Stimulated activated CD8-positive, alpha-beta memory T cell treated with anti-CD3 and anti-CD28 coated beads, Interleukin-12 subunit alpha, Interleukin-12 subunit beta, amount 100 ng/mL, for 24 hours (primary cell): ENCODE results near the gene USPL1.
A peak's percentile ranks its signal among the peaks of the same experiment; 100 is the strongest.
"Not testable (repeated sequence)": the region's sequence is repeated elsewhere in the genome, so short reads cannot be mapped to it uniquely, and the experiment has no call there.

ENCODE experiments used
- DNase-seq: peaks from one replicate; pipeline ENCODE4 v3.0.0-alpha.2; 2020; ENCODE audit errors: extremely low read depth

The USPL1 gene

DNA sequence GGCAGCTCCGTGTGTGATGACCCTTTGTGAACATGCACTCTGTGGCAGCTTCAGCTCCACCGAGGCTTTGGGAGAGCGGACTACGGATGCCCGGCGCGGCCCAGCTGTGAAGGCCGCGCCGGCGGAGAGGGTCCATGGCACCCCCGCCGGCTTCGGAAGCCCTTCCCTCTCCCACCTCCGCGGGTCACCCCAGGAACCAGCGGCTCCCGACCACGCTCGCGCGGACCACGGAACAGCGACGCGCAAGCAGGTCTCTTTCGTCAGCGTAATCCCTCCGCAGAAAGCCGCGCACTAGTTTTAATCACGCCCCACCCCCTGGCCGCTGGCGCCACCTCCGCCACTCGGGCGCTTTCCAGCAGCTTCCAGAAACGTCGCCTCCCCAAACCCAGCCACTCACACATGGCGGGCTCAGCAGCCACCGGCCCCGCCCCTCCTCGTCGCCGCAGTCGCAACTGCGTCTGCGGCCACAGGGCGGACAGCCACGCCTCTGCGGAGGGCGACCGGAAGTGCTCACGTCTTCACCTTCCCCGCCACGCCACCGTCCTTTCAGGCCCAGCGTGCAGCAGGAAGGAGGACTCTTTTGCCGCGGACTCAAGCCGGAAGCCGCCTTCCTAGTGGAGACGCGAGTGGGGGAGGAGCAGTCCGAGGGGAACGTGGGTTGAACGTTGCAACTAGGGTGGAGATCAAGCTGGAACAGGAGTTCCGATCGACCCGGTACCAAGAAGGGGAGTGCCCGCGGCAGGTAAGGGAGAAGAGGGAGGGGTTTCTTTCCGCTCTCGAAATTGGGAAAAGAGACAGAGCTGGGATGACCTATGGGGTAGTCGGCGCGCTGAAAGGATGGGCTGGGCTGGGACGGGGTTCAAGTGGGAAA lies at the start of gene USPL1:
Gene USPL1, plus strand, starts transcription at position 606 of the 871 bp plus-strand sequence. CDS start 3,221 bp downstream, outside the sequence.
- DNase-seq: peak; percentile 99

DNA sequence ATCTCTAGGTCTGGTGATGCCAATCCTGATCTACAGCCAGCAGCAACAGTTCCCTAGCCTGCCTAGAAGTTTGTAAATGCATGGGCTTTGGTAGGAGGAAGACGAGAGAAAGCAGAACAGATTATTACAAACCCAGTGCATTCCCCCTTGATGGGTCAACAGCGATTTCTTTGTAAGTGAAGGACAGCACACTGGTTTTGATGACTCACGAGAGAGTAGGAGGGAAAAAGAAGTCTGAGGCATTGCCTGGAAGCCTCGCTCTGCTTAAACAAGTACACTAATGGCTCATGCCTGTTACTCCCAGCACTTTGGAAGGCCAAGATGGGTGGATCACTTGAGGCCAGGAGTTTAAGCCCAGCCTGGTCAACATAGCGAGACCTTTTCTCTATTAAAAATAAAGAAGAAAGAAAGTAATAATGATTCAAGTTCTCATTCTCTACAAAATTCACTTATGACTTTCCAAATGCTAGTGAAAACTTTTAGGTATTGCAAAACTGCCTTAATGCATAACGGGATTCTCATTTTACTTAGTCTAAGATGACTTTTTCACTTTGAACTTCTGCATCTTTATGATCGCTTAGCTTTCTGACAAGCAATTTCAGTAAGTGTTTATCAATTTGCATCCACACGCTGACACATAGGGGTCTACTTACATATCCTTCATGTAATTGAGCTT lies 47.7 kb upstream of the USPL1 start:
- DNase-seq: no peak

DNA sequence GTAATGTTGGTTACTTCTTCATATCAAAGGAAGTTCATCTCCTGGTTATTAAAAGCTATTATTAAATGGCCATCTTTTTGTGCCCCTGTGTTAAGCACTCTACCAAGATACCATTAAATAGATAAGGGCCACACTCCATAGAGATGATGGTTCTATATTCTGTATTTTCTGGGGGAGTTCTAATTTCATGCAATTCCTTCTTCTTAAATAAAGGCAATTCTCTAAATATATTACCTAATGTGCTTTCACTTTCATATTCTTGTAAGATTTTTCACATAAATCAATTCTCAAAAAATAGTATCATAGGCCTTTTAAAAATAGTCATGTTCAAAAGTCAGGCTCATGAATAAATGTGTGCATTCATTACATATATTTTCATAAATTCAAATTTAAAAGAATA lies 47.0 kb upstream of the USPL1 start:
- no peak for DNase-seq

DNA sequence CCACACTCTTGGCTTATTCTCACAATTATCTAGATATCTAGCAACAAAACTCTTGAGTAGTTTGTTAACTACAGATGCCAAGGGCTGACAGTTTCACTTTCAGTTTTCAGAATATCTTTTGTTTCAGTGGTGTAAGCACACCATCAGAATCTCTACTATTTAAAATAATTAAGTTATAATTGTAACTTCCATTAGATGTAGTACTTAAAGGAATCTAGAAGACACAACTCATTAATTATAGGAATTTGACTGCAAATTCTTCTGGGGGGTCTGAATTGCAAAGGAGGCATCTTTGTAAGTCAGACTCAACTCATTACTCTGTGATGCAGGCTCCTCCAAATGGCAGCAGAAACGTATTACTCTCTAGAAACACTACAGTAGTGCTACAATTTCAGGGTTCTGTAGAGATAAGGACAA lies 44.9 kb upstream of the USPL1 start:
- DNase-seq: no peak

DNA sequence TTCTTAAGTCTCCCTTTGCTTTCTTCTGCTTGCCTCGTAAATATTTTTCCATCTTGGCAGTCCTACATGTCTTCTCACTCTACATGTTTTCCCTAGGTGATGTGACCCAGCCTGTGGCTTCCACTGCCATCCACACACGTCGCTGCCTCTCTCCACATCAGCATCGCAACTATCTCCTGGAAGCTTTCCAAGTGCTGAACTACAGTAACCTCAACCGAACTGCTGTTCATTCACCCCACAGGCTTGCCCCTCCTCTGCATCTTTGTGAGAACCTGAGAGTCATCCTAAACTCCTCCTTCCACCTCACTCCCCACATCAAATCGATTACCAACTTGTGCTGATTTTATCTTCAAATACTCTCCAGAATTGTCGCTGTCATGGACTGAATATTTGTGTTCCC lies 41.2 kb upstream of the USPL1 start:
- peak; percentile 5 for DNase-seq

DNA sequence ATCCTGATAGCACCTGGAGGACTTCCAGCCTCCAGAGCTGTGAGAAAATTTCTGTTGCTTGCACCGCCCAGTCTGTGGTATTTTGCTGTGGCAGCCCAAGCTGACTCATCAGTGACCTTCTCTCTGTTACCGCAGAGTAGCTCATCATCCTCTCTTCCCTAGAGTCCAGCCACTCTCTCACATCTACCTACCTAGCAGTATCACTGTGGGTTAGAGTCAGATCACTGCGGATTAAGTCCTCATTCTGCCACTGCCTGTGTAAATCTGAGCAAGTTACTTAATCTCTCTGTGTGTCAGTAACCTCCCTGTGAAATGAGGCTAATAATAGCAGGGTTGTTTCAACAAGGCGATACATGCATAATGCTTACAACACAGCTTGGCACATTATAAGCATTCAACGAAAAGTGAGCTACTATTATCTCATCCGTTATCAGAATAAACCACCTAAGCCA lies 40.3 kb upstream of the USPL1 start:
- DNase-seq: peak; percentile 3

DNA sequence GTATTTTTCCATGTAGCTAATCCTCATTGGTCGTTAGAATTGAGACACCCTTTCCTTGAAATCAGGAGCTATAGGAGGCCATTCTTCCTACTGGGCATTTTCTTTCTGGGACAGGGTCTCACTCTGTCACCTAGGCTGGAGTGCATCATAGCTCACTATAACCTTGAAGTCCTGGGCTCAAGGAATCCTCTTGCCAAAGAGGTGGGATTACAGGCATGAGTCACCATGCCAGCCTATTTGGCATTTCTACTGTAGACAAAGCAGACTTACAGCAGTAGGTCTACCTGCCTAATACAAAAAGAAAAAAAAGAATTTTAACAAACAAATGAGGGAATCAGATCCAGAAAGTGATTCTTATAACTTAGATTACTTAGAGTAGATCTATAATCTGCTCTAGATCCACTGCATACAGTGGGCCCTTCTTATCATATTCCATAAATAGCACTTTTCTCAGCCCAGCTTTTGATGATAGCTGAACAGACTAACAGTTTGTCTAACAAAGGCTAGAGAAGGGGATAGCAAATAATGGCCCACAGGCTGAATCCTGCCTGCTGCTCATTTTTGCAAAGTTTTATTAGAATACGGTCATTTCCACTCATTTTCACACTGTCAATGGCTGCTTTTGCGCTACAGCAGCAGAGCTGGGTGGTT lies 36.7 kb upstream of the USPL1 start:
- no peak for DNase-seq

DNA sequence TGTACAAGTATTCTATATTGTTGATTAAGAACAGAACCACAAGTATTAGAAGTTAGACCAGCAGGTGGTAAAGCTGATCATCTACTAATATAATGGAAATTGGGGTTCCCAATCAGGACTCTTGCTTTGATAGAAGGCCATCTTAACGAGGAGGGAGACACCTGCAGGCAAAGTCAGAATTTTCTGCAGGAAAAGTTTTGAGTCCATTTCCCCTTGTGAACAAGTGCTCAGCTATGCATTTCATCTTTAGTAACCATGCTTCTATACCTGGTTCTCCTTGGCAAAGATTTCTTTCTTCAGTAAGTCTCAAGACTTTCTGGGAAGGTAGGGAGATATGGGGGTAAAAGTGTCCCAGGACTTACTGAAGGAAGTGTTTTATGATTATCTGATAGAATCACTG lies 36.1 kb upstream of the USPL1 start:
- DNase-seq: no peak

DNA sequence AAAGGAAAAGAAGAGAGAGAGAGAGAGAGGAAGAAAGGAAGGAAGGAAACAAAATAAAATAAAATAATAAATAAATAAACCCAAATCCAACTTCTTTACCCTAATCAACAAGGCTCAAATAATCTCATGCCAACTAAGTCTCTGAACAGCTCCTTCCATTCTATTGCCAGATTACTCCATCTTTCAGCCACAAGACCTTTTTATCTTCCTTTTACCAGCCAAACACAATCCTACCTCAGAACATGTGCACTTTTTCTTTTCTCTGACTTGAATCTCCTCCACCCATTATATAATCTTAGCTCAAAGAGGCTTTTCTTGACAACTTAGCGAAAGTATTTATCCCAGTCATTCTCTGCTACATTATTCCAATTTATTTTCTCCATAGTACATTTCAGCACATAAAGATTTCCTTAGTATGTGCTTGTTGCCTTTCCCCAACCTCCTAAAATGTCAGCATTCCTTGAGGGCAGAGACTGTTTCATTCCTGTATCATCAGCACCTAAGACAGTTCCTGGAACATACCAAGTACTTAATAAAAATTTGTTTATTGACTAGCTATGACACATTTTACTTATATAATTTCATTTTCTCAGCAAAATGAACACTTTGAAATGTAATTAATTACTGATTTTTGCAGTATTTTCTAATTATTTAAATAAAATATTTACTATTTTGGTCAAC lies 33.5 kb upstream of the USPL1 start:
- no peak for DNase-seq

DNA sequence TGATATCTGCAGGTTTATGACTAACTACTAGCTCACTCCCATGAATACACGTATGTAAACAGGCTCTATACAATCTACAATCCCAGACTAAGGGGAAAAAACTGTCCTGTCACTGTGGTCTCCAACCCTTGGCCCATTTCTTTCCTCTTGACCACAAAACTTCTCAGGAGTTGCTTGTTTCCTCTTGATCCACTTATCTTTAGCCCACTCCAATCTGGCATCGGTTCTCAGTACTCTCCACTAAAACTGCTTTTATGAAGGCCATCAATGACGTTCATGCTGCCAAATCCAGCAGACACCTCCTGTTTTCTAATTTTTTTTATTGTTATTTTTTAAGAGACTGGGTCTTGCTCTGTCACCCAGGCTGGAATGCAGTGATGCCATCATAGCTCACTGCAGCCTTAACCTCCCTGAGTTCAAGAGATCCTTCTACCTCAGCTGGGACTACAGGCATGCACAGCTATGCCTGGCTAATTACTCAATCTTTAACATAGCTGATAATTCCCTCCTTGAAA lies 31.9 kb upstream of the USPL1 start:
- no peak for DNase-seq

DNA sequence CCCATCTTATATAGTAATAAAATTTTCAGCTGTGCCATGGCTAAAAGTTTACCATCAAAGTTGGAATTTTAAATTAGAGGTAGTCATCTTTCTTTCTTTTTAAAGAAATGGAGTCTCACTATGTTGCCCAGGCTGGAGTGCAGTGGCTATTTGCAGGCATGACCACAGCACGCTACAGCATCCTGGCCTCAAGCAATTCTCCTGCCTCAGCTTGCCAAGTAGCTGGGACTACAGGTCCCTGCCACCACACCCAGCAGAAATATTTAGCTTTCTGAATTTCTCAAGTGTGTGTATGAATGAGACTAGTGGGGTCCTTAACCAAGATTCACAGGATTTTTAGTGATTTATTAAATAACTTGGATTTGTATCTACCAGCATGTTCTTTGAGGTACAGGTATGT lies 30.5 kb upstream of the USPL1 start:
- DNase-seq: no peak

DNA sequence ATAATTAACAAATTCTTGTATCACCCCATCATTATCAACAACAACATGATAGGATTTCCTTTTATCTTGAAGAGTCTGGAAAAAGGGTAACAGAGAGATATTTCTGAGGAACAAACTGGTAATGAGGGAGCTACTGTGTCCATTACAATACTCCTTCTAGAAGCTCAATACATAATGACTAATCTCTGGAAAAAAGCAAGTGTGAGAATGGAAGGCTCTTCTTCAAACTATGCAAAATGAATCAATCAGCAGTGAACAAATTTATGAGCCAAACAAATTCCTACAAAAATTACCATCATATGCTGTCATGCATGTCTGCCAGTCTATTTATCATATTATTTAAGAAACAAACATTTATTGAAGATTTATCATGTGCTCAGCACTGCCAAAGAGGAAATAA lies 30.0 kb upstream of the USPL1 start:
- no peak for DNase-seq

DNA sequence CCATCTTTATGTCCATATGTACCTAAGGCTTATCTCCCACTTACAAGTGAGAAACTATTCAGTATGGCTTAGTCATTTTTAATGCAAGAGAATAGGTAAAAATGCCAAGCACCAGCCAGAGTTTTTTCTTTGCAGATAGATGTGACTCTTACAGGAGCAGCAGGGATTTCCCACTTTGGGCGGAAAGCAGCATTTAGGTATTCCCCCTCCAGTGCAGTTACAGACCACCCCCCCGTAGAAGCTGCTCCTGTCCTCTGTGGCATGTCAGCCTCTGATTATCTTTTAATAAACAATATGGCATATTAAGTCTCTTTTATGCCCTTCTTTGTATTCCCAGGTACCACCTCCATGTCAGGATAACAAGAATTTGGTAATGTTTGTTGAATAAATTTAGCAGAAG lies 24.7 kb upstream of the USPL1 start:
- no peak for DNase-seq

DNA sequence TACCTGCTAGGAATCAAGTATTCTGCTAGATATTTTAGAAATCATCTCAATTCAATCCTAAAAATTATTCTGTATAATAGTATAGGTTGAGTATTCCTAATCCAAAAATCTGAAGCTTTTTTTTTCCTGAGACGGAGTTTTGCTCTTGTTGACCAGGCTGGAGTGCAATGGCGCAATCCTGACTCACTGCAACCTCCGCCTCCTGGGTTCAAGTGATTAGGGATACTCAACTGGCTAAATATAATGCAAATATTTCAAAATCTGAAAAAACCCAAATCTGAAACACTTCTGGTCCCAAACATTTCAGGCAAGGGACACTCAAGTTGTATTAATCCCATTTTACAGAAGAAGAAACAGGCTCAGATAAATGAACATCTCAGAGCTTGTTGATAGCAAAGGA lies 17.2 kb upstream of the USPL1 start:
- DNase-seq: no peak

DNA sequence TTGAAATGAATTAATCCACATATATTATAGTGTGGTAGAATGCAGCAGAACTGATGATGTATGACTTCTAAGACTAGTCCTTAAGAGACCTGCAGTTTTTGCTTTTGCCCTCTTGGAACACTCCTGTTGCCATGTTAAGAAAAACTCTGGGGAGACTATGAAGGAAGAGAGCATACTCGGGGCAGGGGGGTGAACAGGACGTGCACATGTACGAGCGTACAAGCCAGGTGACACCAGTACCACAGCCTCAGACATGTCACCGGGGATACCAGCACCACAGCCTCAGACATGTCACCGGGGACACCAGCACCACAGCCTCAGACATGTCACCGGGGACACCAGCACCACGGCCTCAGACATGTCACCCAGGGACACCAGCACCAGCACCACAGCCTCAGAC lies 15.9 kb upstream of the USPL1 start:
- no peak for DNase-seq

DNA sequence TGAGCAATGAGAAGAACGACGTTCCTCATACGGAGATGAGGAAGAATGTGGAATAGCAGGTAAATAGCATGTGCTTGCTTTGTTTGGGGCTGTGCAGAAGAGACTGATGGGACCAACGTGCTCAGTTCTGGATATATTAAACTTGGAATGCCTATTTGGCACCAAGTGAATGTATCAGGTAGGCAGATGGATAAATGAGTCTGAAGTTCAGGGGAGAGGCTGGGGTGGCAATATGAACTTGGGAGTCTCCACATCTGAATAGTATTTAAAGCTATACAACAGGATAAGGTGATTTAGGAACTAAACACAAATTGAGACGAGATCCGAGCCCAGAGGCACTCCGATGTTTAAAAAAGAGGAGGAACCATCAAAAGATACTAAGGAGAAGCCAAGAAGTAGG lies 12.7 kb upstream of the USPL1 start:
- DNase-seq: no peak

DNA sequence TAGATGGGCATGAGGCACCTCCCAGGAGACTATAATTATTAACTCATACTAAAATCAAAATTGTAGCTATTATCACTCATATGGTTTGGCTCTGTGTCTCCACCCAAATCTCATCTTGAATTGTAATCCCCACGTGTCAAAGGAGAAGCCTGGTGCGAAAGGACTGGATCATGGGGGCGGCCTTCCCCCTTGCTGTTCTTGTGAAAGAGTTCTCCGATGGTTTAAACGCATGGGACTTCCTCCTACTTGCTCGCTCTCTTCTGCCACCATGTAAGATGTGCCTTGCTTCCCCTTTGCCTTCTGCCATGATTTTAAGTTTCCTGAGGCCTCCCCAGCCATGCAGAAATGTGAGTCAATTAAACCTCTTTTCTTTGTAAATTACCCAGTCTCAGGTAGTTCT lies 10.5 kb upstream of the USPL1 start:
- DNase-seq: not testable (repeated sequence)

DNA sequence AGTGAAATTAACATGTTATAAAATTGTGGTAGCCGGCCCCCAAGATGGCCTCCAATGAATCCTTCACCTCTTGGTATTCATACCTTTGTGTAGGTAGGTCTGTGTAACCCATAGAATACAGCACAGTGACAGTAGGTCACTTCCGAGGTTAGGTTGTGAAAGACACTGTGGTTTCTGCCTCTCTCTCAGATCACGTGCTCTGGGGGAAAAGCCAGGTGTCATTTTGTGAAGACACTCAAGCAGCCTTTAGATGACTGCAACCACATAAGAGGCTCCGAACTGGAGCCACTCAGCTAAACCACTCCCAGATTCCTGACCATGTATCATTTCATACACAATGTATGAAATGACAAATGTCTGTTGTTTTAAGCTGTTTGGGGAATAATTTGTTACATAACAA lies 9.8 kb upstream of the USPL1 start:
- DNase-seq: no peak

DNA sequence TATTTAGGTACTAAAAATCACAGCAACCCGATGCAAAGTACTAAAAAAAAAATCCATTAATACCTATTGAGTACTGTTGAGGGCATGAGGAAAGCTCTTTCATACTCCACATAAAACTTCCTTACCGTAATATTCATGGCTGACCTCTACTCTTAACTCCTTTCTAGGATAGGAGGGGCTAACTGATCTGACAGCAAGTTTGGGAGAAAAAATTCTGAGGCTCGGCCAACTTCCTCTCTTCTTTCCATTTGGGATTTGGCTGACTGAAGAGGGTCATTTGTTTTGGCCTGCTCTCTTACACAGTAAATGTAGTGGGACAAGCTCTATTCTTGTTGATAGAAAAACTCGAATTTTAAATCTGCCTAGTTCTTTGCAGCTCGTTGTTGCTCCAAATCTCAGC lies 9.4 kb upstream of the USPL1 start:
- DNase-seq: no peak

DNA sequence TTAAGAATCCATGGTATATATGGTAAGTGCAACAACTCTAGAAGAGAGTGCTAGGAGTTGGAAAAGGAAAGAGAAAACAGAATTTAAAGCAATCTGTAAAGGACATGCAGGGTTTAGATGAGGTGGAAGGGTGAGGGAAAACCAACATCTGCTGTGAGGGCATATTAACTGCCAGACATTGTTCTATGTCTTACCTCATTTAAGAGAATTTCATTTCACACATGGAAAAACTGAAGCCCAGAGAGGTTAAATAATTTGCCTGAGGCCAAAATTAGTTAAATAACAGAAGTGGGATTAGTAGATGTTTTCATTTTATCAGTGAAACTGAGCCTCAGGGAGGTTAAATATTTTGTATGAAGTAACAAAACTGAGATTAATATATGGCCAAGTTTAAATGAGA lies 7.4 kb upstream of the USPL1 start:
- no peak for DNase-seq

DNA sequence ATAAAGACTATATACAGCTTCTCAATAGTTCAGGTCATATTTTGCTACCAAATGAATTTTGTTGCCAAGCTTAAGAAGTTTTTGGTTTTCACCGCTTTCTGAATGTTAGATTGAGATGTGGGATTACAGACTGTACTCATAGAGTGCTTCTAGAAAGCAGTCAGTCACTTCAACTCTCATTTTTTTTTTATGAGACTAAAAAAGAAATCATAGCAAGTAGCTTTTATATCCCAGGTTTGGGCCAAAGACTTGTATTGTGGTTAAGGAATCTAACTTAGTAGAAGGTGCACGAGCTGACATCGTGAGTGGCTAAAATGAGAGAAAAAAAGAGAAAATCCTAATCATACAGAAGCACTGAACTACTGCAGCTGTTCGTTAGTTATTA lies 2.2 kb upstream of the USPL1 start:
- no peak for DNase-seq
